SKM-1 (cell line): Measurements from ENCODE around the gene RCSD1.
A peak's percentile ranks its signal among the peaks of the same experiment; 100 is the strongest.

Experiments used
- DNase-seq: peaks from one replicate; lab custom pipeline; 2025; ENCODE audit not compliant: unreplicated experiment; lab: John Stamatoyannopoulos, UW

Gene RCSD1

DNA sequence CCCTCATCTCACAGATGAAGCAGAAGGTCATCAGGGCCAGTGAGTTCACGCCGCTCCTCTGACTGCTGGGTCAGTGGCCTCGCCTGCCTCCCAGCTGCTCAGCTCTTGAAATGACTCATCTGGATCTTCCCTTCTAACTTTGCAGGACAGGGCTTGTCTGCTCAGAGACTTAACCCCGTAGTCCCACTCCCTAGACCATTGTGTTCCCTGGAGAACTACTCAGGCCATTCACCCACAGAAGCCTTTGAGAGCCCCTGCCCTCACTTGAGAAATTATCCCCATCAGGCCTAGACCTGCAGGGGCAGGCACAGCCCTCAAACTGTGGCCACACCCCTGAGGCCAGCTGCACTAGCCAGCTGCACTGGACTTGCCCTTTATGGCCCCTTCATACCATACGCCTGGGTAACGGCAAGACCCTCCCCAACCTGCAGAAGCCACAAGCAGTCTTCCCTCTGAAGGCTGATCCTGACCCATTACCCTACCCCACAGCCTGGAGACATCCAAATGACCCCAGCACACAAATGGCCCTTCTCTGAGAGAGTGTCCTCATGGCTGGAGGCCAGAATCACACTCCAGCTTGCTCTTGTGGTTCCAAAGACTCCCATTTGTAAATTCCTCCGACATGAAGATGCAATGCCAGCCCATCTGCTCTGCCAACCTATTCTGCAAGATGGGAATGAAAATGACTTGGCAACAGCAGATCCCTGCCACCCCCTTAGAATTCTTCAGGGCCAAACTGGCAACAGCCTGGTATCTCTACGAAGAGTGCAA is 33.2 kb downstream of the RCSD1 start:
- no peak for DNase-seq

GRCh38 chr1:167665469-167665868 is 35.4 kb downstream of the RCSD1 start:
- no peak for DNase-seq

- no peak for DNase-seq
Observed at GRCh38 chr1:167666416-167666815, 36.4 kb downstream of the RCSD1 start.

- no peak for DNase-seq
Observed at GRCh38 chr1:167667536-167667935, 37.5 kb downstream of the RCSD1 start.

- DNase-seq: no peak
Observed at GRCh38 chr1:167668108-167668507, 38.1 kb downstream of the RCSD1 start.

DNA sequence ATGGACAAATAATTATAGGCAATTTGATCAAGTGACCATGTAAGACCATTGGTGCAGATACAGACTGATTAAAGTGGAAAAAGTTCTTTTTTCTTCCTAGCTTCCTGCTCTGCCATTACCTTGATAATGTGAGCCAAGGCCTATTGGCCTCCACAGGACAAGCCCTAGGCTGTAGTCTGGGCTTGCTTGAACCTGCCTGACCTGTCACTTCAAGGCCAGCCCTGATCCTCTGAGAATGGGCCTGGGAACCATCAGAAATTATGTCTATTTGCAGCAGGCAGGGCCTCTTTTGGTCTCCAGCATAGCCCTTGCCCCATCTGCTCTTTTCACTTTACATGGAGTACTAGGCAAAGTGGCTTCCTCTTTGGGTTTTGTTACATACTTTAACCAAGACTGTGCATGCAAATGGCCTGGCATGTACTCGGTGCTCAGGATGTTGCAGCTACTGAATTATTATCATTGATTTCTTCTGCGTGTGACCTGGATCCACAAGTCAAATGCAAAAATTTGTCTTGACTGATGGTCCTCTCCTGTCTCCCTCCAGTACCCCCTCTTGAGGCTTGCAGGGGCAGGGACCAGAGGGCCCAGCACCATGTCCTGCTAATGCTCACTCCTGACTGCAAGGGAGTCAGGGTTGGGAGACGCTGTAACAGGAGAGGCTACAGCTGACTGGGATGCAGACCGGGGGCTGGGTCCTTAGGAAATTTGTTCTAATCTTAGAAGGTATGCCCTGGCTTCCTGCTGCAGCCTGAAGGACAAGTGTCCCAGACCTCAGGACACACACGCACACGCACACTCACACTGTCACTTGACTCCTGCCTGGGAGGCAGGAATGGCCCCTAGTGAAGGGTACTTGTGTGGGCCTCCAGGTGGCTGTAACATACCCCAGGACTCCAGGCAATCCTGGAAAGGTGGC is 39.4 kb downstream of the RCSD1 start:
- DNase-seq: peak; percentile 42

GRCh38 chr1:167670563-167670962 is 40.5 kb downstream of the RCSD1 start:
- no peak for DNase-seq

DNA sequence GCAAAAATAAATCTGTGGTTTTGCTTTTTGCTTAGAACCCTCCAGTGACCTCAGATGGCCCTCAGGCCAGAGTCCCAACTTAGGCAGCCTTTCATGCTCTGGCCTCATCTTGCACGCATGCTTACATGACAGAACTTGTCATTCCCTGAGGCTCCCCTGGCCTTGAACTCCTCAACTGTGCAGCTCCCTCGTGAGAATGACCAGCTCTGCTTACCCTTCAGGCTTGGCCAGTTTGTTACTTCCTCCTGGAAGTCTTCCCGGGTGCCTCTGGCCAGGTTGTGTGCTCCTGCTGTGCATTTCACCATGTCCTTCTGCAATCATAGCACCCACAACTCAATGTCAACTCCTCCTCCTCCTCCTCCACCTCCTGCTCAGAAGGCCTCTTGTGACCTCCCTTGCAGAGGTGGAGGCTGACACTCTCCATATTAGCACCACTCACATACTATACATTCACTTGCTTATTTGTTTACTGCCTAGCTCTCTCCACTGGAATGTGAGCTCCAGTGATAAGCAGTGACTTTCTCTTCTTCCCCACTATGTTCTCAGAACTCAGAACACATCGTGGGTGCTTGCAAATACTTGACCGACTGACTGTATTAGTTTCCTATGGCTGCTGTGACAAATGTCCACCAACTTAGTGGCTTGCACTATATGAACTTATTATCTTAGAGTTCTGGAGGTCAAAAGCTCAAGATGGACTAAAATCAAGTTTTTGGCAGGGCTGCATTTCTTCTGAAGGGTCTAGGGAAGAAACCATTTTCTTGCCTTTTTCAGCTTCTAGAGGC is 41.9 kb downstream of the RCSD1 start:
- peak; percentile 84 for DNase-seq

DNA sequence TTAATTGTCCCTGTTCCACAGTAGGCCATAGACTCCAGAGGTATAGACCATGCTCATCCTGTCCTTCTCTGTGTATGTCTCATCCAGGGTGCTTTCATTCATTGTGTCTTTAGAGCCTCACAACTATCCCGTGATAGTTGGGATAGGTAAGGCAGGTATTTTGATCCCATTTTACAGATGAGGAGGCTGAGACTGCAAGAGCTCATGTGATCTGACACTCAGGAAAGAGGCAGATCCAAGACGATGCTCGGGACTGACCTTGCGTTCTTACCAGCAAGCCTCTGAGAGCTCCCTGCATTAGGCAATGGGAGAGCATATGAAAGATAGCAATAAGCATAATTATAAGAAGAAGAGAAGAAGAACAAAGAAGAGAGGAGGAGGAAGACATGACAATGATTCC is 42.8 kb downstream of the RCSD1 start:
- no peak for DNase-seq

DNA sequence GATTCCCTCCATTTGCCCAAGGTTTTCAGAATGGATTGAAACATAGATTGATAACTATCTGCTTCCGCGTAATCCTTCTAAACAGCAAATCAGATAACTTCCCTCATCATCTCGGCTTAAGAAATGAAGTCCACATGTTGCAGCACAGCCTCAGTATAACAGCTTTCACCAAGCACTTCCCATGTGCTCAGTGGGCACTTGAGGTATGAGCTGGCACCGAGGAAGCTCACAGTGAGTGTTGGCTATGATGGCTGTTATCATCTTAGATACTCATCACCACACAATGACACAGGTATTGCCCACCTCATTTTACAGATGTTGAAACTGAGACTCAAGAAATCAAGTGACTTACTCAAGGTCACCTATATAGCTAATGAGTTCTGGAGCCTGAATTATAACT is 43.2 kb downstream of the RCSD1 start:
- no peak for DNase-seq

GRCh38 chr1:167674156-167674555 is 44.1 kb downstream of the RCSD1 start:
- no peak for DNase-seq

DNA sequence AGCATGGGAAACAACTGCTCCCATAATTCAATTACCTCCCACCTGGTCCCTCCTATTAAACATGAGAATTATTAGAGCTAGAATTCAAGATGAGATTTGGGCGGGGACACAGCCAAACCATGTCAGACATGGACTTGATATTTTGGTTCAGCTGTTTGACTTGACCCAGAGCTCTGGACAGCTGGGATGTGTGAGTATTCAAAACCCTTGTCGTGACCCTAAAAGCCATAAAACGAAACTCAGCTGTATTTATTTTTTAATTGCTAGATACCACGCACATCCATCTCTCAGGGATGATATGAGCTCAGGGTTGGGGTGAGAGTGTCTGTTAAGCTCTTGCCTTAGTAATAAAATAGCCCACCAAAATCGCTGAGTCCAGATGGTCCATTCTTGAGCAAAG is 45.4 kb downstream of the RCSD1 start:
- no peak for DNase-seq

DNA sequence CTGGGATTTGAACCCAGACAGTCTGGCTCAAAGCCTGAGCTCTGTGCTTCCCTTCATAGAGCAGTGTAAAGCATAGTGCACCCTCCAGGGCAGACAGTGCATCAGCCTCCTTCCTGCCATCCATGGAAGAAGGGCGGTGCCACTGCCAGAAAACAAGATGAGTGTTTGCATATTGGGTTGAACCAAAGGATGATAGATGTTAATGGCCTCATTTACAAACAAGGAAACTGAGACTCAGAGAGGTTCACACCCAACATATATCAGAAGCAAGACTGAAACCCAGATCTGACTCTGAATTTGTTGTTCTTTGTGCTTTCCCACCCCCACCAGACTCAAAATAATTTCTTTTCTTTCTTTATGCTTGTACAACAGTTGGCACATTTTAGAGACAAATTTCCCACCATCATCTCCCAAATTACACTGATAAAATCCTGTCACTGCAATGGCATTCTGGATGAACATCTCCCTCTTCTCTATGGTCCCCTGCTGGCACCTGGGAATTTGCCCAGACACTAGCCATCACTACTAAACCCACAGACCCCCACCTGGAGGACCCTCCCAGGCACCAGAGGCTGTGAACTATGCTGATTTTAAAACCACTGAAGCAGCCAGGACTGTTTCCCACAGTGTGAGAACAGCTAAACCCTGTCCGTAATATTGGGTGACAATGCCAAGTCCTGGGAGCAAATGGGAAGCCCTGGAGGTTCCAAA is 46.3 kb downstream of the RCSD1 start:
- no peak for DNase-seq

- DNase-seq: no peak
Observed at GRCh38 chr1:167676916-167677848, 47.1 kb downstream of the RCSD1 start.

DNA sequence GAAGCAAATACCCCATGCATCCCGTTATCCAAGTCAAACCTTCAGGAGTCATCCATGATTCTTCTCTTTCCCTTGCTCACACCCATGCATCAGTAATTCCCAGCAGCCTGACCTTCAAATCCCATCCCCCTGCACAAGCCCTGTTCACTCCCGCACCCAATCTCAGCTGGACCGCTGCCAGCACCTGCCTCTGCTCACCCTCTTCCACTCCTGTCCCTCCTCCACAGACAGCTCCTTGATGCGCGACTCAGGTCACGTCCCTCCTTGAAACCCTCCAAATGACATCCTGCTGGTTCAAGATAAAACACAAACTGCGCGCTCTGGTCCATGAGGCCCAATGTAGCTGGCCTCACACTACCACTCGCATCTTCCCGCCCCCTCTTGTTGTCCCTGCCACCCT is 48.4 kb downstream of the RCSD1 start:
- no peak for DNase-seq

GRCh38 chr1:167678838-167679237 is 48.8 kb downstream of the RCSD1 start:
- DNase-seq: no peak

DNA sequence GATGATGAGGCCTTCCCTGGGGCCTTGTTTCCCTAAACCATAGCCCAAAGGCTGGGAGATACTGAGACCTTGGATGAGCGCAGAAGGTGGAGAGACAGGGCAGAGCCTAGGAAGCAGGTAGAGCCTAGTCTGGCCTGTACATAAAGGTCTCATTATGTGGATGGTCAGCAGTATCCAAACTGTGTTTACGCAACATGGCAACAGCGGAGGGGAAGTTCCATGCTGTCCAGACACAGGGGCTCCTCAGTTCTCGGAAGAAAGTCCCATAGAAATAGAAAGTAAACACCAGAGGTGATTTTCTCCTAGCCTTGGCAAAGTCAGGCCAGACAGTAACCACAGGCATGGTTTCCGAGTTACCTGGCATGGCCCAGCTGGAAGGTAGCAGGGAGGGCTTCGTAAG is 49.7 kb downstream of the RCSD1 start:
- no peak for DNase-seq

GRCh38 chr1:167681024-167681423 is 51.0 kb downstream of the RCSD1 start:
- DNase-seq: no peak

GRCh38 chr1:167681451-167682098 is 51.5 kb downstream of the RCSD1 start:
- DNase-seq: no peak
